DOHH2 (cell line): ENCODE data around the gene TMEM94.

ENCODE experiments used
- CTCF ChIP-seq: fragments of 200-600 bp; sonication (generic); IDR thresholded peaks from one replicate; pipeline ENCODE4 v1.5.1; 2014; ENCODE audit warnings: antibody characterized with exemption, mild to moderate bottlenecking, low read depth, low read length; ENCODE audit not compliant: poor library complexity, severe bottlenecking
- EZH2phosphoT487 ChIP-seq: fragments of 200-600 bp; sonication (generic); IDR thresholded peaks from 2 replicates; pipeline ENCODE4 v1.6.1; 2017; ENCODE audit warnings: borderline replicate concordance, mild to moderate bottlenecking, antibody characterized with exemption, low read length, moderate library complexity, mixed read lengths

- TF ChIP-seq CTCF (no peak), EZH2phosphoT487 (no peak)
These were observed 87.8 kb downstream of the TMEM94 start for GRCh38 chr17:75544250-75544649.
